HG02970 (cell line): ENCODE measurements around the gene HELT.
"Not testable (repeated sequence)": the region's sequence is repeated elsewhere in the genome, so short reads cannot be mapped to it uniquely, and the experiment has no call there.

Experiments used
- ATAC-seq: cut with Tn5 transposase; IDR thresholded peaks from one replicate; pipeline ENCODE4 v1.9.1; 2021; ENCODE audit warnings: mild to moderate bottlenecking, moderate library complexity, moderate number of reproducible peaks; ENCODE audit not compliant: unreplicated experiment, low FRiP score

Gene HELT

GRCh38 chr4:185035284-185035683 lies 17.0 kb downstream of the HELT start:
- no peak for ATAC-seq

- ATAC-seq = no peak
Observed at GRCh38 chr4:185036019-185036418, 17.7 kb downstream of the HELT start.

- ATAC-seq = no peak
Observed at GRCh38 chr4:185036842-185037241, 18.6 kb downstream of the HELT start.

- no peak for ATAC-seq
Observed at GRCh38 chr4:185039508-185040273, 21.4 kb downstream of the HELT start.

GRCh38 chr4:185040523-185040922 lies 22.2 kb downstream of the HELT start:
- ATAC-seq = no peak

- not testable (repeated sequence) for ATAC-seq
Observed at GRCh38 chr4:185050286-185050685, 32.0 kb downstream of the HELT start.

- not testable (repeated sequence) for ATAC-seq
Observed at GRCh38 chr4:185051283-185051682, 33.0 kb downstream of the HELT start.

GRCh38 chr4:185053746-185054145 lies 35.5 kb downstream of the HELT start:
- no peak for ATAC-seq

GRCh38 chr4:185054272-185054671 lies 36.0 kb downstream of the HELT start:
- ATAC-seq = no peak

GRCh38 chr4:185054886-185055285 lies 36.6 kb downstream of the HELT start:
- ATAC-seq = no peak

- ATAC-seq = no peak
Observed at GRCh38 chr4:185061610-185062009, 43.3 kb downstream of the HELT start.

- ATAC-seq = no peak
Observed at GRCh38 chr4:185062606-185063005, 44.3 kb downstream of the HELT start.

- ATAC-seq = no peak
Observed at GRCh38 chr4:185066179-185066578, 47.9 kb downstream of the HELT start.

- ATAC-seq = no peak
Observed at GRCh38 chr4:185068837-185069236, 50.5 kb downstream of the HELT start.
